Naive thymus-derived CD4-positive, alpha-beta T cell (primary cell): ENCODE data around the gene NPC1. TPM values are rescaled to one million over a fixed set of nuclear protein-coding genes. Genes with fewer than 3 reads are reported as not detected.

Experiments used
- ATAC-seq: fragments of 150-1000 bp; cut with Tn5 transposase; 2 replicates; pipeline ENCODE4 v1.10.0; 2021; ENCODE audit warnings: mild to moderate bottlenecking, moderate library complexity
- CTCF ChIA-PET: fragments of 350-600 bp; sonication (Branson Sonifier 250); formaldehyde crosslinking; loops from one replicate; lab custom pipeline; 2021; ENCODE audit warnings: antibody characterized with exemption; lab: Charles Lee
- POLR2A ChIA-PET: fragments of 350-600 bp; sonication (Branson Sonifier 250); formaldehyde crosslinking; loops from one replicate; lab custom pipeline; 2021; ENCODE audit warnings: antibody characterized with exemption, inconsistent platforms; lab: Charles Lee
- DNase-seq, 9 donors: peaks; one replicate each; pipeline versions ENCODE4 v3.0.0 to v3.0.0-alpha.2; 2020 to 2022; ENCODE audit warnings: mixed read lengths in 1 of 9
- H3K27ac ChIP-seq: one replicate; pipeline ENCODE4 v1.7.0; 2013; ENCODE audit warnings: mild to moderate bottlenecking, low read depth, low read length, moderate library complexity
- H3K27me3 ChIP-seq, 2 donors: one replicate each; pipeline ENCODE4 v1.7.0; 2013; ENCODE audit warnings: low read length in 2 of 2, mild to moderate bottlenecking in 2 of 2, moderate library complexity in 2 of 2; ENCODE audit not compliant: control insufficient read depth in 2 of 2, insufficient read depth in 2 of 2
- H3K36me3 ChIP-seq, 3 experiments: 1 replicate in 2 of 3; 2 replicates in 1 of 3; pipeline ENCODE4 v1.7.0; 2013; ENCODE audit warnings: low read length in 3 of 3, mild to moderate bottlenecking in 3 of 3, moderate library complexity in 1 of 3; ENCODE audit not compliant: insufficient read depth in 3 of 3, control insufficient read depth in 2 of 3
- H3K4me1 ChIP-seq, 2 donors: one replicate each; pipeline ENCODE4 v1.7.0; 2013; ENCODE audit warnings: low read length in 2 of 2, mild to moderate bottlenecking in 2 of 2, moderate library complexity in 1 of 2; ENCODE audit not compliant: control insufficient read depth in 2 of 2, insufficient read depth in 2 of 2
- H3K4me3 ChIP-seq: 2 replicates; pipeline ENCODE4 v1.7.0; 2013; ENCODE audit warnings: mild to moderate bottlenecking, low read length
- H3K9me3 ChIP-seq, 3 experiments: 1 replicate in 2 of 3; 2 replicates in 1 of 3; pipeline ENCODE4 v1.7.0; 2013; ENCODE audit warnings: low read length in 3 of 3; ENCODE audit not compliant: control insufficient read depth in 2 of 3
- H3K27ac Mint-ChIP-seq, 9 donors: one replicate each; pipeline ENCODE4 v1.8.0; 2020 to 2022; ENCODE audit warnings: mixed read lengths in 9 of 9, mild to moderate bottlenecking in 8 of 9, moderate library complexity in 5 of 9, inconsistent platforms in 2 of 9
- H3K27me3 Mint-ChIP-seq, 5 donors: one replicate each; pipeline ENCODE4 v1.8.0; 2021 to 2022; ENCODE audit warnings: mixed read lengths in 5 of 5, mild to moderate bottlenecking in 1 of 5
- H3K36me3 Mint-ChIP-seq, 5 donors: one replicate each; pipeline ENCODE4 v1.8.0; 2020 to 2022; ENCODE audit warnings: mixed read lengths in 5 of 5, mild to moderate bottlenecking in 3 of 5, inconsistent platforms in 1 of 5
- H3K4me1 Mint-ChIP-seq, 7 donors: one replicate each; pipeline ENCODE4 v1.8.0; 2020 to 2022; ENCODE audit warnings: mixed read lengths in 7 of 7, mild to moderate bottlenecking in 3 of 7, inconsistent platforms in 1 of 7
- H3K4me3 Mint-ChIP-seq, 10 donors: one replicate each; pipeline ENCODE4 v1.8.0; 2020 to 2022; ENCODE audit warnings: mild to moderate bottlenecking in 10 of 10, mixed read lengths in 10 of 10, moderate library complexity in 6 of 10, inconsistent platforms in 2 of 10
- H3K9me3 Mint-ChIP-seq, 11 donors: one replicate each; pipeline ENCODE4 v1.8.0; 2020 to 2022; ENCODE audit warnings: mixed read lengths in 11 of 11, mild to moderate bottlenecking in 4 of 11, inconsistent platforms in 1 of 11, moderate library complexity in 1 of 11
- intact Hi-C, 2 donors: fragments of 100-400 bp; cut with micrococcal nuclease; formaldehyde crosslinking; loops; one replicate each; pipeline ENCODE4 v1.15.1; 2023
- polyA plus RNA-seq, 2 donors: library from polyadenylated mRNA; unstranded; fragments of 300-500 nt; fragmentation: Illumina TruSeq; gene quantifications; one replicate each; pipeline ENCODE4 v1.2.3, GENCODE V29; 2021
- total RNA-seq, 6 experiments: library from RNA in 5 of 6; stranded (reverse) in 5 of 6; gene quantifications; 1 replicate in 5 of 6; 2 replicates in 1 of 6; pipeline ENCODE4 v1.2.3 and lab custom pipeline; 2021 to 2026

NPC1 gene
- total and polyA plus RNA-seq, 7 experiments from 2014 or later, result 4.6 to 49.3 (median 29.9) TPM

DNA sequence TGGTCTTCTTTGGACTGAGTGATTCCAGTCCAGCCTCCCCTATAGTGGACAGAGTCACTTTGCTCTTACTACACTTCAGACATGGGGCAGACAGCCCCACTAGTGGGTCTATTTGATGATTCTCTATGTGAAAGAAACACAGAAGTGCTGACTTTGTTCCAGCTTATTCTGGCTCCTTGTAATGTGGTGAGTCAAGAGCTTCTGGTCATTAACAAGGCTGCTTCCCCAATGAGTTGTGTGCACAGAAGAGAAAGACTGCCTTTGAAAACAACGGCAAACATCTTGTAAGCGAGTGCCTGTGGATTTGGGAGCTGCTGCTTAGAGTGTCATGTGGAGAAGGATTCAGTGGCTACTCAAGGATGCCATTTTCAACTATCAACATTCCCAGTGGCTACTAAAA lies 43.8 kb downstream of the NPC1 start:
- Mint-ChIP-seq H3K9me3 (no peaks in the 10 kb centered on the region), H3K4me1 (peaks cover 31 to 48% (median 41%) of the 10 kb centered on the region in 7 donors), H3K36me3 (peaks cover 11 to 50% (median 33%) of the 10 kb centered on the region in 5 donors), H3K27ac (peak overlapping the region in 3 of 9 donors; percentile 41 to 92 (median 55)), H3K27me3 (no peaks in the 10 kb centered on the region), H3K4me3 (peak overlapping the region in 3 of 10 donors; percentile 2 to 74 (median 20))
- Histone ChIP-seq H3K9me3 (no peaks in the 10 kb centered on the region), H3K27me3 (no peaks in the 10 kb centered on the region), H3K4me3 (no peak overlapping the region), H3K27ac (no peak overlapping the region), H3K4me1 (peaks cover 11 to 37% of the 10 kb centered on the region in 2 donors), H3K36me3 (peaks cover 10 to 64% (median 47%) of the 10 kb centered on the region in 3 experiments)
- ChIA-PET POLR2A (interaction anchor here (0.9 kb wide), 1 partner anchor 39 kb away, joined by 3 read pairs; no protein-coding TSS in a partner anchor), CTCF (no interaction called here)
- intact Hi-C loops, result no loop called here
- ATAC-seq, result no peak
- DNase-seq, result no peak

DNA sequence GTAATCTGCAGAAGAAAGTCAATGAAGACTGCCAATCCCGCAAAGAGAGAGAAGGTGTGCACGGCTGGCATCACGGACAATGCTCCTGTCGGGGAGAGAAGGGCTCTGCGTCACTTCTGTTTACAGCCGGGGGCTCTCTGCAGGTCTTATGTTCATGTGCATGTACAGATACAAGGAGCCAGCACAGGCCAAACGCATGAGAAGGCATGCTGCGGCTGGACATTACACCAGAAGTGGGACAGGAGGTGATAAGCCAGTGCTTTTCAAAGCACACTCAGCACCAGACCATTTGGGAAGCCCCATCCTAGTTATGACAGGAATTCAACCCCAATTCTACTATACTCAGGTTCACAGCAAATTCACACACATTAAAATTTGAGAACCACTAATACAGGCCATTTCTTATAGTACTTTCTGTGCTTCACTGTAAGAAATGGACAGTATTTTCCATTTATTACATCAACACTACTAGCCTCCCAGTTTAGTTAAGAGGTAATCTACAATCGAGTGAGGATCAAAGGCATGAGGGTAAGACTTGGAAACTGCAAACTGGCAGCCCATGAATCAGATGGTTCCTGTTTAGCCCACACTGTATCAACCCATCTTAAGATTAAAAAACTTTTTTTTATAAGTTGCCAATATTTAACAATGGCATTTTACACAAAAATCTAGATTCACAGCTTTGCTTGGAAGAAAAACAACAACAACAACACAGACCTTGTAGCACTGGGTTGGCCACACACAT lies 44.8 kb downstream of the NPC1 start:
- Histone ChIP-seq H3K4me3 (no peak overlapping the region), H3K27me3 (no peaks in the 10 kb centered on the region), H3K4me1 (peaks cover 11 to 37% of the 10 kb centered on the region in 2 donors), H3K27ac (peak overlapping the region; percentile 44), H3K36me3 (peaks cover 7 to 63% (median 49%) of the 10 kb centered on the region in 3 experiments), H3K9me3 (no peaks in the 10 kb centered on the region)
- POLR2A ChIA-PET, result interaction anchor here (0.5 to 0.9 kb wide), 2 partner anchors 30 to 40 kb away, joined by 3 read pairs; no protein-coding TSS in a partner anchor
- DNase-seq (peak in 1 of 9 donors; percentile 7), ATAC-seq (no peak)
- intact Hi-C loops, result loop anchor here (1.0 to 2.0 kb wide), 4 partner anchors 25 to 45 kb away; partner anchors contain the start of genes NPC1 (in 2 of the 2) and RMC1 (in 1 of the 2)
- peaks cover 31 to 46% (median 41%) of the 10 kb centered on the region in 7 donors for H3K4me1 Mint-ChIP-seq
- H3K9me3 Mint-ChIP-seq, result no peaks in the 10 kb centered on the region
- H3K4me3 Mint-ChIP-seq, result peak overlapping the region; percentile 52 to 81 (median 70)
- peaks cover 11 to 48% (median 28%) of the 10 kb centered on the region in 5 donors for H3K36me3 Mint-ChIP-seq
- H3K27me3 Mint-ChIP-seq, result no peaks in the 10 kb centered on the region
- peak overlapping the region; percentile 70 to 92 (median 86) for H3K27ac Mint-ChIP-seq
- CTCF ChIA-PET, result interaction anchor here (1.0 to 1.3 kb wide), 3 partner anchors 9 to 42 kb away, joined by 3 to 4 read pairs (median 3); no protein-coding TSS in a partner anchor

DNA sequence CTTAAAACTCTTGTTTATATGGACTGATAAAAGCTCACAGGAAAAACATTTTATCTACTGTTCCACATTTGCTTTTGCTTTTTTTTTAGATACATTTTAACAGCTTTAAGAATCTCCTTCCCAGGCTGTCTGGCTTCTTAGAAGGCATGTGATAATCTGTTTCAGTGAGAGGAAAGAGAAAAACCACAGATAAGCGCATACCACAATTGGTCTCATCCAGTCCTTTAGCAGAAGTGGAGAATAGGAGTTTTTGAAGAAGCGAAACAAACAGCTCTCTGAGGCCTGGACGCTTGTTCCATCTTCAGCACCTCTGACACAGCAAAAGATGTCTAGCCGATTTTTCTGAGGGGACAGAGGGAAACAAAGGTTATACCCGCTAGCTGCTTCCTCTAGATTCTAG lies 45.4 kb downstream of the NPC1 start:
- Histone ChIP-seq H3K4me3 (no peak overlapping the region), H3K27ac (peak overlapping the region; percentile 44), H3K36me3 (peaks cover 3 to 66% (median 56%) of the 10 kb centered on the region in 3 experiments), H3K9me3 (no peaks in the 10 kb centered on the region), H3K27me3 (no peaks in the 10 kb centered on the region), H3K4me1 (peaks cover 11 to 37% of the 10 kb centered on the region in 2 donors)
- Mint-ChIP-seq H3K9me3 (no peaks in the 10 kb centered on the region), H3K4me3 (peak overlapping the region; percentile 52 to 81 (median 70)), H3K36me3 (peaks cover 11 to 45% (median 28%) of the 10 kb centered on the region in 5 donors), H3K27me3 (no peaks in the 10 kb centered on the region), H3K27ac (peak overlapping the region; percentile 70 to 92 (median 86)), H3K4me1 (peaks cover 31 to 43% (median 41%) of the 10 kb centered on the region in 7 donors)
- intact Hi-C loops, result loop anchor here (1.0 to 2.0 kb wide), 4 partner anchors 24 to 46 kb away; partner anchors contain the start of genes NPC1 (in 2 of the 2) and RMC1 (in 1 of the 2)
- POLR2A ChIA-PET, result interaction anchor here (0.6 to 1.5 kb wide), 3 partner anchors 12 to 144 kb away, joined by 3 read pairs; no protein-coding TSS in a partner anchor
- DNase-seq (peak in 6 of 9 donors; percentile 23 to 49 (median 36)), ATAC-seq (peak; percentile 85)
- CTCF ChIA-PET, result interaction anchor here (0.5 to 1.3 kb wide), 6 partner anchors 9 to 314 kb away, joined by 3 to 9 read pairs (median 4); no protein-coding TSS in a partner anchor

DNA sequence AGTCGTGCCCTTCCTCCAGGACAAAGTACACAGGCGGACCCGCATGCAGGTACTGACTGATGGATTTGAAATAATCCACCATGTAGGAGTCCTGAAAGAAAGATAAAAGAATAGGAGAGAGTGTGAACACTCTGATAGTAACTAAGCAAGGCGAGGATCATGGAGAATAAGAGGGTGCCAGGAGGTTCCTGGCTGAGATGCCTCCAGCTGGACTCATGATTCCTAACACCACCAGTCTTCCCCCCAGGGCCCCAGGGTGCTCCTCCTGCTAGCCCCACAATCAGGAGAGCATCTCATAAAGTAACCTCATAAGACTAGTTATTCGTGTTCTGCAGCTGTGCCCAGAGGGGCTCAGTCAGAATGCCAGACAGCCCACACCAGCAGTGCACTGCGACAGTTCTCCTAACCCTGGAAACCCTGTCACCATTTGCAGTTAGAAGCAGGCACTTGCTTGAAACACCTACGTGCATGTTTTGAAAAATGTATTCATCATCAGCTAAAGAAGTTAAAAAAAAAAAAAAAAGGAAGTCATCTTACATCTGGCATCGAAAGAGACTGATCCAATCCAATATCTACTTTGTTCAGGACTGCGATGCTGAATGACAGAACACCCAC lies 46.3 kb downstream of the NPC1 start:
- ChIA-PET POLR2A (interaction anchor here (0.6 to 1.5 kb wide), 6 partner anchors 13 to 221 kb away, joined by 3 read pairs; no protein-coding TSS in a partner anchor), CTCF (interaction anchor here (1.0 to 1.3 kb wide), 4 partner anchors 10 to 43 kb away, joined by 3 to 9 read pairs (median 4); no protein-coding TSS in a partner anchor)
- no peak overlapping the region for H3K4me3 ChIP-seq
- Mint-ChIP-seq H3K4me1 (peaks cover 31 to 43% (median 41%) of the 10 kb centered on the region in 7 donors), H3K4me3 (peak overlapping the region; percentile 21 to 81 (median 66)), H3K27me3 (no peaks in the 10 kb centered on the region), H3K9me3 (no peaks in the 10 kb centered on the region), H3K36me3 (peaks cover 11 to 51% (median 34%) of the 10 kb centered on the region in 5 donors), H3K27ac (peak overlapping the region; percentile 70 to 92 (median 82))
- no peaks in the 10 kb centered on the region for H3K27me3 ChIP-seq
- H3K27ac ChIP-seq, result peak overlapping the region; percentile 44
- H3K9me3 ChIP-seq, result no peaks in the 10 kb centered on the region
- peaks cover 11 to 37% of the 10 kb centered on the region in 2 donors for H3K4me1 ChIP-seq
- intact Hi-C loops, result loop anchor here in 1 of 2 donors (2.0 kb wide), 2 partner anchors 23 to 47 kb away; partner anchors contain the start of gene NPC1
- DNase-seq (peak in 1 of 9 donors; percentile 9), ATAC-seq (peak; percentile 10)
- peaks cover 11 to 67% (median 64%) of the 10 kb centered on the region in 3 experiments for H3K36me3 ChIP-seq

DNA sequence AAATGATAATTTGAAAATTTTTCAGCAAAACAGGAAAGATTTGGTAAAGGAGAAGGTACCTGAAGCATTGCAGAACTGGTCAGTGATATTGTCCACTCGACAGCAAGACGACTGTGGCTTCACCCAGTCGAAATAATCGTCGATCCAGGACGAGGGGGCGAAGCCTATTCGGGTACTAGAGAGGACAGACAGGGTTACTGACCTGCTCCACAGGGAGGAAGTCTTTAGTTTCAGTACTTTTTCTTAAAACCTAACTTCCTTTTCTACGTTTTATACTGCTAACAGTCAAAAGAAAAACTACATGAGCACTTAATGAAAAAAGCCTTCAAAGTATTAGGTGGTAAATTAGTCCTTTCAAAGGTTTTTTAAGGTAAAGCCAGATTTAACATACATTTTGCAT lies 47.0 kb downstream of the NPC1 start:
- POLR2A ChIA-PET, result interaction anchor here (0.9 to 1.5 kb wide), 3 partner anchors 46 to 51 kb away, joined by 3 read pairs; no protein-coding TSS in a partner anchor
- no peaks in the 10 kb centered on the region for H3K27me3 Mint-ChIP-seq
- peak overlapping the region in 4 of 10 donors; percentile 63 to 74 (median 69) for H3K4me3 Mint-ChIP-seq
- intact Hi-C loops, result no loop called here
- H3K36me3 ChIP-seq, result peaks cover 12 to 68% (median 67%) of the 10 kb centered on the region in 3 experiments
- no peaks in the 10 kb centered on the region for H3K27me3 ChIP-seq
- no peak for DNase-seq
- peak overlapping the region in 6 of 9 donors; percentile 71 to 92 (median 88) for H3K27ac Mint-ChIP-seq
- H3K9me3 Mint-ChIP-seq, result no peaks in the 10 kb centered on the region
- peaks cover 11 to 37% of the 10 kb centered on the region in 2 donors for H3K4me1 ChIP-seq
- CTCF ChIA-PET, result no interaction called here
- peaks cover 31 to 43% (median 41%) of the 10 kb centered on the region in 7 donors for H3K4me1 Mint-ChIP-seq
- H3K27ac ChIP-seq, result no peak overlapping the region
- H3K36me3 Mint-ChIP-seq, result peaks cover 11 to 52% (median 27%) of the 10 kb centered on the region in 5 donors
- ATAC-seq, result no peak
- no peaks in the 10 kb centered on the region for H3K9me3 ChIP-seq
- H3K4me3 ChIP-seq, result no peak overlapping the region

DNA sequence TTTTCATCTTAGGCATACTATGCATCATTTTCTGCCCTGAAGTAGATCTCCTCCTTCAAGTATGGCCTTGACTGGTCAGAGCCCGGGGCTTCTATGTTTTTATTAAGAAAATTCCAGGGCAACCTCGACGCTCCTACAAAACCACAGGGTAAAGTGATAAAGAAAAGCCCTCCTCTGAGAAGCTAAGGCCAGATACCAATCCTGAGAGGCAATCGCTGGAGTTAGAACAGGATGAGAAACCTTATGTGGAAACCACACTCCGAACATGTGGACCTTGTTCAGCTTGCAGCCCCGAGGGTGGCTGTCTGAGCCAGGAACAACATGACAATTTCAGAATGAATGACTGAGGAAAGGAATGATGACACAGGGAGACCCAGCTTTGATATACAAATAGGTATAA lies 47.4 kb downstream of the NPC1 start:
- Mint-ChIP-seq H3K36me3 (peaks cover 11 to 51% (median 23%) of the 10 kb centered on the region in 5 donors), H3K27me3 (no peaks in the 10 kb centered on the region), H3K4me1 (peaks cover 31 to 43% (median 41%) of the 10 kb centered on the region in 7 donors), H3K9me3 (no peaks in the 10 kb centered on the region), H3K27ac (peak overlapping the region in 7 of 9 donors; percentile 9 to 92 (median 71)), H3K4me3 (peak overlapping the region in 4 of 10 donors; percentile 38 to 74 (median 54))
- no peak for ATAC-seq
- intact Hi-C loops, result no loop called here
- peaks cover 12 to 69% (median 65%) of the 10 kb centered on the region in 3 experiments for H3K36me3 ChIP-seq
- no peak for DNase-seq
- H3K4me3 ChIP-seq, result no peak overlapping the region
- no peaks in the 10 kb centered on the region for H3K9me3 ChIP-seq
- CTCF ChIA-PET, result no interaction called here
- POLR2A ChIA-PET, result no interaction called here
- H3K27me3 ChIP-seq, result no peaks in the 10 kb centered on the region
- peaks cover 11 to 37% of the 10 kb centered on the region in 2 donors for H3K4me1 ChIP-seq
- no peak overlapping the region for H3K27ac ChIP-seq
